RWPE2 (cell line): ENCODE measurements around the gene LMNTD1.

Source experiments
- ATAC-seq: fragments of 200-7000 bp; cut with Tn5 transposase; 3 replicates; pipeline ENCODE4 v1.9.1; 2021; ENCODE audit warnings: low read depth
- DNase-seq: peaks from one replicate; pipeline ENCODE4 v3.0.0-alpha.2; 2020; ENCODE audit warnings: low spot score
- H3K27ac ChIP-seq: fragments of 450-650 bp; 2 replicates; pipeline ENCODE4 v1.5.1; 2017; ENCODE audit warnings: mild to moderate bottlenecking; ENCODE audit not compliant: poor library complexity, severe bottlenecking
- H3K27me3 ChIP-seq: fragments of 250-450 bp; sonication (Bioruptor Pico); 2 replicates; pipeline ENCODE4 v1.5.1; 2021; ENCODE audit warnings: mild to moderate bottlenecking, moderate library complexity; ENCODE audit not compliant: insufficient read depth, poor library complexity, severe bottlenecking
- H3K36me3 ChIP-seq: fragments of 250-450 bp; sonication (Bioruptor Pico); 2 replicates; pipeline ENCODE4 v1.5.1; 2020; ENCODE audit warnings: low read depth, mild to moderate bottlenecking, moderate library complexity
- H3K4me1 ChIP-seq: fragments of 250-450 bp; sonication (Bioruptor Pico); 2 replicates; pipeline ENCODE4 v1.5.1; 2021; ENCODE audit warnings: mild to moderate bottlenecking, moderate library complexity; ENCODE audit not compliant: insufficient read depth, poor library complexity, severe bottlenecking
- H3K4me3 ChIP-seq: fragments of 250-450 bp; sonication (Bioruptor Pico); 2 replicates; pipeline ENCODE4 v1.5.1; 2021; ENCODE audit warnings: mild to moderate bottlenecking, moderate library complexity; ENCODE audit not compliant: severe bottlenecking
- H3K9me3 ChIP-seq: fragments of 250-450 bp; sonication (Bioruptor Pico); 2 replicates; pipeline ENCODE4 v1.5.1; 2021; ENCODE audit warnings: mild to moderate bottlenecking, moderate library complexity; ENCODE audit not compliant: severe bottlenecking
- CTCF ChIP-seq: fragments of 450-650 bp; IDR thresholded peaks from one replicate; pipeline ENCODE4 v1.5.1; 2017; ENCODE audit warnings: mild to moderate bottlenecking, moderate library complexity; ENCODE audit not compliant: poor library complexity, severe bottlenecking

Gene LMNTD1

GRCh38 chr12:25573346-25573745, 20.3 kb upstream of the LMNTD1 start:
- no peak for TF ChIP-seq CTCF
- Histone ChIP-seq H3K4me3 (no peak overlapping the region), H3K36me3 (no peaks in the 10 kb centered on the region), H3K9me3 (no peaks in the 10 kb centered on the region), H3K27ac (no peak overlapping the region), H3K4me1 (no peaks in the 10 kb centered on the region), H3K27me3 (no peaks in the 10 kb centered on the region)
- no peak for ATAC-seq
- DNase-seq = no peak

DNA sequence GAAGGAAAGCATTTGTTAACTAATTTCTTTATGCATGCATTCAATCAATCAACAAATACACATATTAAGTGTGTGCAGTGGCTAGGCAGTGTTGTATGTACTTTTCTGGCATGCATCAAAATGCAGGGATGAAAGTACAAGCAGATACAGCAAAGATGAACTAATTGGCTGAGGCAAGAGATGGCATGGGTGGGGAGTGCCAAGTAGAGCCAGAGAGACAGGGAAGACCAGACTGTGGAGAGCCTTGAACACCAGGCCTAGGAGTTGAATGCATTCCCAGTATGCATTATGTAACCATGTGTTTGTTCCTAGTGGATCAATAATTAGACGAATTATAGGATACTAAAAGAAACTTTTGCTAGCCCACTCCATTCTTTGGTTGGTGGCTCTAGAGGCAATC, 17.3 kb upstream of the LMNTD1 start:
- no peaks in the 10 kb centered on the region for H3K4me1 ChIP-seq
- no peak overlapping the region for H3K27ac ChIP-seq
- H3K27me3 ChIP-seq = no peaks in the 10 kb centered on the region
- ATAC-seq (no peak), DNase-seq (no peak)
- no peak for TF ChIP-seq CTCF
- H3K9me3 ChIP-seq = no peaks in the 10 kb centered on the region
- no peaks in the 10 kb centered on the region for H3K36me3 ChIP-seq
- no peak overlapping the region for H3K4me3 ChIP-seq

DNA sequence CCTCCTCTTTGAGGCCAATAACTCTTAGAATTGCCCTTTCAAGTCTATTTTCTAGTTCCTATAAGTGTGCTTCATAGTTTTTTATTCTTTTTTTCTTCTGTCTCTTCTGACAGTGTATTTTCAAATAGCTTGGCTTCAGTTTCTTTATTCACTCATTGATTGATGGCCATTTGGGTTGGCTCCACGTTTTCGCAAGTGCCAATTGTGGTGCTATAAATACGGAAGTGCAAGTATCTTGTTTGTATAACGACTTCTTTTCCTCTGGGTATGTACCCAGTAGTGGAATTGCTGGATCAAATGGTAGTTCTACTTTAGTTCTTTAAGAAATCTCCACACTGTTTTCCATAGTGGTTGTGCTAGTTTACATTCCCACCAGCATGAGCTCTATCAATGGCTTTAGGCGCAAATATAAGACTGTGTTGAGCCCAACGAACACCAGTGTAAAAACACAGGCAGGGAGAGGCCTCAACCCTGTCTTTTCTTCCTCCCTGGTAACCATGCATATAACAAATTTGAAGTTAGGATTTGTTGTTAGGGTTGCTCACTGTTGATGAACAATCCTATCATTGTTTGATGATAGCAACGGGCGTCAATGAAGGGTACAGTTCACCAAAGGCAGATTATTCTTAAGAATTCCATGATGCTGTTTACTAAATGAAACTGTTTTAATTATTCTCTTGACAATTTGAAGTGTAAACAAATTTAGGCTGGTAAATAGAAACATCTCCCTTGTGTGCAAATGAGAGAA, 13.3 kb upstream of the LMNTD1 start:
- Histone ChIP-seq H3K27ac (no peak overlapping the region), H3K36me3 (no peaks in the 10 kb centered on the region), H3K4me1 (no peaks in the 10 kb centered on the region), H3K4me3 (no peak overlapping the region), H3K9me3 (no peaks in the 10 kb centered on the region), H3K27me3 (no peaks in the 10 kb centered on the region)
- DNase-seq (no peak), ATAC-seq (no peak)
- no peak for TF ChIP-seq CTCF

GRCh38 chr12:25558586-25558985, 5.5 kb upstream of the LMNTD1 start:
- TF ChIP-seq CTCF = no peak
- Histone ChIP-seq H3K27ac (no peak overlapping the region), H3K4me1 (no peaks in the 10 kb centered on the region), H3K27me3 (no peaks in the 10 kb centered on the region), H3K9me3 (no peaks in the 10 kb centered on the region), H3K36me3 (no peaks in the 10 kb centered on the region), H3K4me3 (no peak overlapping the region)
- ATAC-seq = no peak
- DNase-seq = no peak

GRCh38 chr12:25557830-25558436, 4.8 kb upstream of the LMNTD1 start:
- Histone ChIP-seq H3K4me3 (no peak overlapping the region), H3K4me1 (no peaks in the 10 kb centered on the region), H3K36me3 (no peaks in the 10 kb centered on the region), H3K27me3 (no peaks in the 10 kb centered on the region), H3K9me3 (no peaks in the 10 kb centered on the region), H3K27ac (no peak overlapping the region)
- no peak for DNase-seq
- ATAC-seq = no peak
- peak; percentile 48 for TF ChIP-seq CTCF
